A172 (cell line): ENCODE data around the gene ESPL1. TPM values are rescaled to one million over a fixed set of nuclear protein-coding genes. Genes with fewer than 3 reads are reported as not detected.

Experiments
- DNase-seq: peaks from one replicate; pipeline ENCODE4 v3.0.0-alpha.2; 2015; ENCODE audit warnings: low spot score
- total RNA-seq: library from RNA; depleted of rRNA; stranded (reverse); fragments of >200 nt; shearing (Covaris generic); gene quantifications from 2 replicates; pipeline ENCODE4 v1.2.3, GENCODE V29; 2014; rRNA removed

The ESPL1 gene
- total RNA-seq, 1 experiment from 2014 or later: 29.4 TPM

DNA sequence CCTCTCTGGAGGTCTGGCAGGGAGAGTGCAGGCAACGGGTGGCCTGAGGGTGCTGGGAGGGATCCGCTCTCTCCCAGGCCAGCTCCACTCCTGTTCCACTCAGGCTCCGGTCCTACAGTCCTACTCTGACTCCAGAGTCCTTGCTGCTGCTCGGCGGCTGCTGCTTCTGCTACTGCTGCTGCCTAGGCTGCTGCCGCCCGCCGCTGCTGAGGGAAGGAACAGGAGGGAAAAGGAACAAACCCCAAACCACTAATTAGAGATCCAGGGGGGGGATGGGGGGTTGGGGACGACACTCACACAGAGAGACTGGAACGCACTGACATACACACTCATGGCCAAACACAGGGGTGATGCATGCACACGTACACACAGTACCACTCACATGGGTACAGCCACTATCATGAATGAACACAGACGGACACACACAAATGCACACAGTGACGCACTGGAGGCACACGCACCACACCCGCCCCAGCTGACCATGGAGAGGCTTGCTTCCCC, 68.1 kb downstream of the ESPL1 start, which contains the start of gene SP7:
TSS of gene SP7 (minus strand) at position 174 of the 501 bp plus-strand sequence. CDS start 708 bp downstream, outside the sequence.
- no peak for DNase-seq

GRCh38 chr12:53338017-53338416, 69.9 kb downstream of the ESPL1 start:
- DNase-seq: no peak

GRCh38 chr12:53338916-53339315, 70.8 kb downstream of the ESPL1 start:
- DNase-seq: no peak

DNA sequence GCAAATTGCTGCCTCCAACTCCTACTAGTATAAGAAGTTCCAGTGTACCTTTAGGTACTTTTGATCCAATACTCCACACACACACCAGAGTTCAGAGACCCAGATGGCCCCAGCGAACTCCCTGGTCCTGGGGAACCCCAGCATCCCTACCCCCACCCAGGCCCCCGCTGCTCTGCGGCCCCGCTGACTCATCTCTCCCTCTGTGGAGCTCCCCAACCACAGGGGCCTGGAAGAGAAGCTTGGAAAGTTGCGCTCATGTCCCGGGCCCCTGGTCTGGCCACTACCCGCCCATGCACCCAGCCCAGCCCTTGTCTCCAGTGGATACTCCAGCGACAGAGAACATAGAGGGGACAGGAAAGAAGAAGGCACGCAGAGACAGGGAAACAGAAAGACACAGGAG, 72.3 kb downstream of the ESPL1 start:
- DNase-seq: no peak

Other genes with a start within 250 kb of the ESPL1 start
- 18.9 and 24.5 TPM in 2 replicates for gene TNS2, start 218.2 kb upstream of the ESPL1 start, total RNA-seq
- gene SPRYD3, start 188.9 kb upstream of the ESPL1 start, total RNA-seq: 15.2 and 19.6 TPM in 2 replicates
- gene IGFBP6, start 170.6 kb upstream of the ESPL1 start, total RNA-seq: 104 and 147 TPM in 2 replicates
- gene SOAT2, start 164.8 kb upstream of the ESPL1 start, total RNA-seq: 0.17 TPM in 1 of 2 replicates, not detected in the other
- gene ZNF740, start 87.6 kb upstream of the ESPL1 start, total RNA-seq: 3.0 and 15.2 TPM in 2 replicates
- 2.6 and 9.2 TPM in 2 replicates for gene CSAD, start 87.4 kb upstream of the ESPL1 start, total RNA-seq
- 0.09 and 2.1 TPM in 2 replicates for gene ITGB7, start 61.0 kb upstream of the ESPL1 start, total RNA-seq
- 19.2 and 25.0 TPM in 2 replicates for gene RARG, start 36.1 kb upstream of the ESPL1 start, total RNA-seq
- gene PFDN5, start 27.2 kb downstream of the ESPL1 start, total RNA-seq: 407 and 456 TPM in 2 replicates
- gene MYG1, start 31.4 kb downstream of the ESPL1 start, total RNA-seq: 65.1 and 74.0 TPM in 2 replicates
- gene AAAS, start 53.3 kb downstream of the ESPL1 start, total RNA-seq: 48.4 and 62.9 TPM in 2 replicates
- gene SP7, start 68.1 kb downstream of the ESPL1 start, total RNA-seq: 0.05 TPM in 1 of 2 replicates, not detected in the other
- 30.2 and 32.8 TPM in 2 replicates for gene SP1, start 111.9 kb downstream of the ESPL1 start, total RNA-seq
- gene AMHR2, start 155.6 kb downstream of the ESPL1 start, total RNA-seq: 0.57 TPM in 1 of 2 replicates, not detected in the other
- gene PRR13, start 173.4 kb downstream of the ESPL1 start, total RNA-seq: 75.2 and 180 TPM in 2 replicates
- 107 and 137 TPM in 2 replicates for gene PCBP2, start 183.8 kb downstream of the ESPL1 start, total RNA-seq
- gene MAP3K12, start 231.2 kb downstream of the ESPL1 start, total RNA-seq: 14.0 and 14.7 TPM in 2 replicates
- gene TARBP2, start 233.0 kb downstream of the ESPL1 start, total RNA-seq: 53.2 and 60.0 TPM in 2 replicates
- not detected in 2 replicates for gene NPFF, start 239.2 kb downstream of the ESPL1 start, total RNA-seq